Measurements from ENCODE around the gene ZNF610. TPM values are rescaled to one million over a fixed set of nuclear protein-coding genes. Genes with fewer than 3 reads are reported as not detected.

ZNF610 gene
- total RNA-seq, 2 experiments from 2014 or later, result 1.4 to 2.0 TPM

DNA sequence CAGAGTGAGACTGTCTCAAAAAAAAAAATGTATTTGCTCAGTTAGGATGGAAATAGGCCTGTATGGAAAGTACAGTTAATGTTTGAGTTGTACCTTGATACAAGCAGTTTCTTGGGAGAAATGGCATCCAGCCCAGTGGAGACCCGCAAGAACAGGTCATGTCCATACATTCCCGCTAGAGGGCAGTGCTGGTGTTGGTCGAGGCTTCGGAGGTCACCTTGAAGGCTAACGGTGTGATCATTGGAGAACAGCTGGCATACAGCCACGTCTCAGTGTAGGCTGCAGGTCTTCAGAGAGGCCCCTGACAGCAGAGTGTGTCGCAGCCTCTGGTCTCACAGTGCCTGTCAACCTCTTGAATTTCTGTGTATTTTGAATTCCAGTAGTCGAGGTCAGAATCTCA lies 7.5 kb downstream of the ZNF610 start:
- Mint-ChIP-seq H3K4me3 (no peak overlapping the region), H3K9me3 (ENCODE audit: low read depth) (peaks cover 16% of the 10 kb centered on the region), H3K4me1 (no peaks in the 10 kb centered on the region), H3K27ac (no peak overlapping the region), H3K36me3 (peaks cover 11% of the 10 kb centered on the region), H3K27me3 (no peaks in the 10 kb centered on the region)
- ATAC-seq, result peak; percentile 60
- CTCF ChIA-PET, result no interaction called here
- DNase-seq, result peak; percentile 55

DNA sequence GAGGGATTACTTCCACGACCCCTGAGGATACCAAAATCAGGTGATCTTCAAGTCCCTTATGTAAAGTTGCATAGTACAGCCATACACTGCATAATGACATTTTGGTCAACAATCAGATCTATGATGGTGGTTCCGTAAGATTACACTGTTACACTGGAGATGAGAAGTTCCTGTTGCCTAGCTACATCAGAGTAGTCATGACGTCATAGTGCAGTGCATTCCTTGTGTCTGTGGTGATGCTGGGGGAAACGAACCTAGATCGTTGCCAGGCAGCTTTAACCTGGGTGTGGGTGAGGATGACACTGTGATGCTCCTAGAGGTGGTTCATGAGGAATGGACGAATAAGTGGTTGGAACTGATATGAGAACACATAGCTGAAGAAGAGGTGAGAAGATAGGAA lies 9.1 kb downstream of the ZNF610 start:
- Mint-ChIP-seq H3K27ac (no peak overlapping the region), H3K27me3 (no peaks in the 10 kb centered on the region), H3K4me1 (no peaks in the 10 kb centered on the region), H3K4me3 (no peak overlapping the region), H3K36me3 (peaks cover 19% of the 10 kb centered on the region), H3K9me3 (ENCODE audit: low read depth) (peaks cover 19% of the 10 kb centered on the region)
- no peak for DNase-seq
- CTCF ChIA-PET, result interaction anchor here (1.2 kb wide), 1 partner anchor 25 kb away, joined by 3 read pairs; the partner anchor contains the start of gene ZNF880
- ATAC-seq, result no peak

DNA sequence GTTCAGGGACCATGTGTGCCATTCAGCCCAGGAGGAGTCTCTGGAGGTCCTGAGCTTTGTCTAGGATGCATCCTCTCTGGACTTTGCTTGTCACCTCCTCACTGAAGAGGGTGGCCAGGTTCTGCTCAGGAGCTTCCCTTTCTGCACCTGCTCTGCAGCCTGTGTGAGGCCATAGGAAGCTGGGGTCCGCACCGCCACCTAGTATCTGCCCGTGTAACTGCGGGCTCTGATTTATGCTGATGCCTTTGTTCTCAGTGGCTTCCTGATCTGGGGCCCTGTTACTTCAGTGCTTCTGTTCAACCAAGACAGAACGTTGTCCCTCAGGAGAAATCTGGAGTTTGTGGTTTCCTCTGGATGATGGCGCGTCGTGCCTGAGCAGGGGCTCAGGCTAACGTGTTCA lies 15.5 kb downstream of the ZNF610 start:
- Mint-ChIP-seq H3K9me3 (ENCODE audit: low read depth) (peaks cover 31% of the 10 kb centered on the region), H3K4me3 (no peak overlapping the region), H3K36me3 (peaks cover 44% of the 10 kb centered on the region), H3K27ac (no peak overlapping the region), H3K27me3 (no peaks in the 10 kb centered on the region), H3K4me1 (no peaks in the 10 kb centered on the region)
- ATAC-seq (no peak), DNase-seq (no peak)
- CTCF ChIA-PET, result no interaction called here

DNA sequence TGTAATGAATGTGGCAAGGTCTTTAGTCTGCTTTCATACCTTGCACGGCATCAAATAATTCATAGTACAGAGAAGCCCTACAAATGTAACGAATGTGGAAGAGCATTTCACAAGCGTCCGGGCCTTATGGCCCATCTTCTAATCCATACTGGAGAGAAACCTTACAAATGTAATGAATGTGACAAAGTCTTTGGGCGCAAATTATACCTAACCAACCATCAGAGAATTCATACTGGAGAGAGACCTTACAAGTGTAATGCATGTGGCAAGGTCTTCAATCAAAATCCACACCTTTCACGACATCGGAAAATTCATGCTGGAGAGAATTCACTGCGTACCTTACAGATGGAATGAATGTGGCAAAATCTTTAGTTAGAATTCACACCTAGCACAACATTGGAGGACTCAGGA lies 30.4 kb downstream of the ZNF610 start:
- Mint-ChIP-seq H3K27ac (no peak overlapping the region), H3K4me1 (peaks cover 15% of the 10 kb centered on the region), H3K27me3 (no peaks in the 10 kb centered on the region), H3K36me3 (peaks cover 47% of the 10 kb centered on the region), H3K4me3 (no peak overlapping the region), H3K9me3 (ENCODE audit: low read depth) (peaks cover 26% of the 10 kb centered on the region)
- ATAC-seq (no peak), DNase-seq (no peak)
- CTCF ChIA-PET, result no interaction called here

DNA sequence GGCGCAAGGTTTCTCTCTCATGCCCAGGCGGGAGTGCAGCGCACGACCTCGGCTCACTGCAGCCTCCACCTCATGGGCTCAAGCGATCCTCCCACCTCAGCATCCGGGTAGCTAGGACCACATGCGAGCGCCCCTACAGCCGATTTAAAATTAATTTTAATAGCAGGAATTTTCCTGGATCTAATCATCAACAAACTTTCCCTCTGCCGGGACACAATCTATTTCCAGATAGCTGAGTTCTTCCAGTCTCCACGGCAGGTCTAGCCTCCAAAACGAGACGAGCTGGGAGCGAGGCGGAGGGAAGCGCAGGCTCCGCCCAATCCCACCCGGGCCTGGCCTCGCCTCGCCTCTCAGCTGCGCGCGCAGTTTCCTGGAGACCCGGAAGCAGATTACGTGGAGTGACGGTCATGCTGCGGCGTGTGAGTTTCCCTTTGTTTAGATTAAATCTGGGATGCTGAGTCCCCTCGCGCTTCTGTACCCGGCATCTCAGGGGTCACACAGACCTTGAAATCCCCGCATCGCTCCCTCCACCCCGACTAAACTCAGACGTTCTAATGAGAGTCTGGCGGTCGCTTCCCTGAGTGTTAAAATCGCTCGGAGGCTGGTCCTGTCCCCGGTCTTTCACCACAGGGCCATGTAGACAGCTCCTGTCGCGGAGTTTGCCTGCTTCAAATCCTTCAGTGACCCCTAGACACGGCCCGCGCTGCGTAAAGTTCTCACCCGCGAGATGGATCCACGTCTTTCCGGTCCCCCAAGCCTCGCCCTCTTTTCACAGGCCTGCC lies 33.7 kb downstream of the ZNF610 start, which contains the start of gene ZNF880:
ZNF880 (plus strand) TSS at position 365 of the 782 bp plus-strand sequence; CDS start at position 408, 43 bp downstream.
- DNase-seq (peak; percentile 95), ATAC-seq (peak; percentile 99)
- peaks cover 31% of the 10 kb centered on the region for H3K9me3 Mint-ChIP-seq (ENCODE audit: low read depth)
- peak within 1 kb of the TSS; percentile 90 for H3K4me3 Mint-ChIP-seq
- peaks cover 17% of the 10 kb centered on the region for H3K4me1 Mint-ChIP-seq
- no peaks in the 10 kb centered on the region for H3K27me3 Mint-ChIP-seq
- CTCF ChIA-PET, result interaction anchor here (0.7 to 0.8 kb wide), 2 partner anchors 24 to 130 kb away, joined by 3 read pairs; no protein-coding TSS in a partner anchor
- H3K36me3 Mint-ChIP-seq, result peaks cover 63% of the 10 kb centered on the region
- peak within 1 kb of the TSS; percentile 98 for H3K27ac Mint-ChIP-seq

DNA sequence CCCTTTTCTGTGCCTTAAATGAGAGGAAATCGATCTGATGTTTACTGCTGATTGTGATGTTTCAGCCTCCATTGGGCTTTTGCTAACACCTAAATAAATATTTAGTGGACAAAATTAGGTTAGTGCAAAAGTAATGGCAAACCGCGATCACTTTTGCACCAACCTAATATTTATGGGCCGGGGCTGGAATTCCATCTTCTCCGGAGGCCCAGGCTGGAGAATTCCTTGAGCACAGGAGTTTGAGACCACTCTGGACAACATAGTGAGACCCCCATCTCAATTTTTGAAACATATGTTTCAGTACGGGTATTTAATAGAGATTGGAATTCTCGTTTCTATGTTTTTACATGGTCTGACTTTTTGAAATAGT lies 34.3 kb downstream of the ZNF610 start:
- peak overlapping the region; percentile 90 for H3K4me3 Mint-ChIP-seq
- CTCF ChIA-PET, result no interaction called here
- peaks cover 17% of the 10 kb centered on the region for H3K4me1 Mint-ChIP-seq
- DNase-seq (no peak), ATAC-seq (no peak)
- H3K9me3 Mint-ChIP-seq (ENCODE audit: low read depth), result peaks cover 34% of the 10 kb centered on the region
- peaks cover 67% of the 10 kb centered on the region for H3K36me3 Mint-ChIP-seq
- H3K27me3 Mint-ChIP-seq, result no peaks in the 10 kb centered on the region
- peak overlapping the region; percentile 98 for H3K27ac Mint-ChIP-seq

DNA sequence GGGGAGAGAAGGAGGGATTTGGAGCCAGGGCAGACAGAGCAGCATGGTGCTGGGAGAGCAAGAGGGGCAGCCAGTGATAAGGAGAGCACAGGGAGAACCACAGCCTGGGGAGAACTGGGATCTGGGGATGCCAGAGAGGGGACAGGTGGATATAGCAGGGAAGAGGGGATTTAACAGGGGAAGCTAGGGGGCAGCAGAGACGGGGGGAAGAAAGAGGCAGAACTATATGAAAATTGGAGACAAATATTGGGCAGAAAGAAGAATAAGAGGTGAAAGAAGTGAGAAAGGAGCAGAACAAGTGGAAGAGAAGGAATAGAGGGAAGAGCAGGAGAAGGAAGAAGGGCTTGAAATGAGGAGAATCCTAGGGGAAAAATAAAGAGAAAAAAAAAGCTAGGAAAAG lies 55.1 kb downstream of the ZNF610 start:
- H3K27ac Mint-ChIP-seq, result no peak overlapping the region
- peaks cover 43% of the 10 kb centered on the region for H3K9me3 Mint-ChIP-seq (ENCODE audit: low read depth)
- H3K36me3 Mint-ChIP-seq, result peaks cover 32% of the 10 kb centered on the region

DNA sequence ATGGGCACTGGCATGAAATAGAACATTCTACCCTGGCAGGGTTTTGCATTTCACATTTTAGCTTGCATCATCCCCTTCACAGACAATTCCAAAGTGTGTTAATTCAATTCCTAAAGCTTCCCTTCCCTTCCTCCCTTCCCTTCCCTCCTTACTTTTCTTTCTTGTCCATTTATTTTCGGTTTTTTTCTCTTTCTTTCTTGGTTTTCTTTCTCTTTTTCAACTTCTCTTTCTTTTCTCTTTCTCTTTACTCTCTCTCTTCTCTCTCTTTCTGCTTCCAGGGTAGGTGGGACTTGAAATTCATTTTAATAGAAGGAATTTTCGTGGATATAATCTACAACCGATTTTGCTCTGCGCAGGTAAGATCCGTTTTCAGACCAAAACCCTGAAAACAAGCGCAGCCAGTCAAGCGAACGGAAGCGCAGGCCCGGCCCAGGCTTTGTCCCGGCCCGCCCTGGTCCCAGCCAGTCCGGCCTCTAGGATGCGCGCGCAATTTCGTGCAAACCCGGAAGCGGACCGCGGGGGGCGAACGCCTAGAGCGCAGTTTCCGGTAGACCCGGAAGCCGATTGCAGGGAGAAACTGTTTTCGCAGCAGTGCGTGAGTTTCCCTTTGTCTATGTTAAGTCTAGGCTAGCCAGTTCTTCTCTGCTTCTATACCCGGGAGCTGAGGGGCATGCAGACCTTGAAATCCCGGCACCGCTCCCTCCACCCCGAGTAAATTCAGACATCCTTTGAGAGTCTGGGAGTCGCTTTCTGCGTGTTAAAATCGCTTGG lies 61.5 kb downstream of the ZNF610 start, which contains the start of gene ZNF528:
ZNF528 (plus strand) TSS at position 540 of the 771 bp plus-strand sequence. CDS start 4,165 bp downstream, outside the sequence.
- ATAC-seq (peak; percentile 100), DNase-seq (peak; percentile 97)
- H3K4me1 Mint-ChIP-seq, result peaks cover 18% of the 10 kb centered on the region
- peak within 1 kb of the TSS; percentile 85 for H3K4me3 Mint-ChIP-seq
- peaks cover 65% of the 10 kb centered on the region for H3K36me3 Mint-ChIP-seq
- CTCF ChIA-PET, result no interaction called here
- H3K27ac Mint-ChIP-seq, result peak within 1 kb of the TSS; percentile 90
- no peaks in the 10 kb centered on the region for H3K27me3 Mint-ChIP-seq
- H3K9me3 Mint-ChIP-seq (ENCODE audit: low read depth), result peaks cover 38% of the 10 kb centered on the region

More for the DNA sequence above, 55.1 kb downstream of the ZNF610 start:
- DNase-seq, result no peak
- no peaks in the 10 kb centered on the region for H3K27me3 Mint-ChIP-seq
- H3K4me3 Mint-ChIP-seq, result no peak overlapping the region
- ATAC-seq, result no peak
- H3K4me1 Mint-ChIP-seq, result no peaks in the 10 kb centered on the region
- CTCF ChIA-PET, result interaction anchor here (0.8 kb wide), 1 partner anchor 8 kb away, joined by 3 read pairs; no protein-coding TSS in a partner anchor

DNA sequence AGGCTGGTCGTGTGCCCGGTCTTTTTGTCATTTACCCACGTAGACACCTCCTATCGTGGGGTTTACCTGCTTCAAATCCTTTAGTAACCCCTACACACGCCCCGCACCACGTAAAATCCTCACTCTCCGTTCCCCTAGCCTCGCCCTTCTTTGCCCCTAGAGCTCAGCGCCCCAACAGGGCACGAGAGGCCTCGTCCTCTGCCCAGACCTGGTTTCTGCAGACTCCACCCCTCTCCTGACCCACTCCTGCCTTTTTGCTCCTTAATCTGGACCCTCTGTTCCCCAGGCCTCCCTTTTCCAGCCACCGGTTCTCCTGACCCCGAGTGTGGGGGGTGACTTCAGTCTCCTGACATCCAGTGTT lies 62.0 kb downstream of the ZNF610 start:
- peak; percentile 55 for ATAC-seq
- DNase-seq, result peak; percentile 42
- Mint-ChIP-seq H3K27ac (peak overlapping the region; percentile 90), H3K27me3 (no peaks in the 10 kb centered on the region), H3K9me3 (ENCODE audit: low read depth) (peaks cover 38% of the 10 kb centered on the region), H3K4me1 (peaks cover 18% of the 10 kb centered on the region), H3K4me3 (peak overlapping the region; percentile 85), H3K36me3 (peaks cover 67% of the 10 kb centered on the region)
- CTCF ChIA-PET, result no interaction called here

DNA sequence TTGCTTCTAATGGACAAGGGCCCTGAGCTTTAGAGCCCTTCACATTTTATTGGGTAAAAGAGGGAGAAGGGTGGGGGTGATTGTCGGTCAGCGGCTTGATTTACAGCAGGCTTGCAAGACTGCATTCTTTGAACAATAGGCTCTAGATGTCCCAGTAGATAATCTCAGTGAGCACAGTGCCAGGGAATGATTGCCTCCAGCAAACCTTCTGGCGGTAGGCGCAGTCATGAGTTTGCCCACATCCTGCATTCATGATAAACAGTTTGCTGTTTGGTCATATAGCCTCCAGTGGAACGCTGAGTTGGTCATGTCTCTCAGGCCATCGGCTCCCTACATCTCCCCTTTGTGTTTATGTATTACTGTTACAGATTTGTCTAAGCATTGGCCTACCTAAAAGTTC lies 74.2 kb downstream of the ZNF610 start:
- no peak overlapping the region for H3K27ac Mint-ChIP-seq
- no peaks in the 10 kb centered on the region for H3K4me1 Mint-ChIP-seq
- H3K9me3 Mint-ChIP-seq (ENCODE audit: low read depth), result peaks cover 34% of the 10 kb centered on the region
- CTCF ChIA-PET, result no interaction called here
- H3K4me3 Mint-ChIP-seq, result no peak overlapping the region
- H3K36me3 Mint-ChIP-seq, result peaks cover 70% of the 10 kb centered on the region
- DNase-seq (no peak), ATAC-seq (no peak)
- H3K27me3 Mint-ChIP-seq, result no peaks in the 10 kb centered on the region

DNA sequence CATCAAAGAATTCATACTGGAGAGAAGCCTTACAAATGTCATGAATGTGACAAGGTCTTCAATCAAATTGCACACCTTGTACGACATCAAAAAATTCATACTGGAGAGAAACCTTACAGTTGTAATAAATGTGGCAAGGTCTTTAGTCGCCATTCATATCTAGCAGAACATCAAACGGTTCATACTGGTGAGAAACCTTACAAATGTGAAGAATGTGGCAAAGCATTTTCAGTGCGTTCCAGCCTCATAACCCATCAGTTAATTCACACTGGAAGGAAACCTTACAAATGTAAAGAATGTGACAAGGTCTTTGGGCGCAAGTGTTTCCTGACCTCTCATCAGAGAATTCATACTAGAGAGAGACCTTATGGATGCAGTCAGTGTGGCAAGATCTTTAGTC lies 79.7 kb downstream of the ZNF610 start:
- Mint-ChIP-seq H3K27me3 (no peaks in the 10 kb centered on the region), H3K27ac (no peak overlapping the region), H3K36me3 (peaks cover 19% of the 10 kb centered on the region), H3K4me1 (no peaks in the 10 kb centered on the region), H3K4me3 (no peak overlapping the region), H3K9me3 (ENCODE audit: low read depth) (peaks cover 46% of the 10 kb centered on the region)
- CTCF ChIA-PET, result no interaction called here
- DNase-seq (no peak), ATAC-seq (no peak)

Data from activated CD8-positive, alpha-beta memory T cell treated with anti-CD3 and anti-CD28 coated beads, Interleukin-2, amount 10 ng/mL, durations not matched to agents 7 days and 5 days (primary cell).